Liver (tissue), 9 donors: ENCODE data around the gene FAM171A1. TPM values are rescaled to one million over a fixed set of nuclear protein-coding genes. Genes with fewer than 3 reads are reported as not detected.

Experiments used
- DNase-seq: peaks from one replicate; pipeline ENCODE4 v3.0.0-alpha.2; 2017; ENCODE audit warnings: low spot score
- H3K27ac ChIP-seq, 2 donors: one replicate each; pipeline ENCODE4 v1.7.0; 2013; ENCODE audit warnings: inconsistent platforms in 2 of 2, low read length in 2 of 2, control low read depth in 1 of 2, low read depth in 1 of 2, mild to moderate bottlenecking in 1 of 2
- H3K27me3 ChIP-seq, 4 donors: one replicate each; pipeline versions ENCODE4 v1.6.1 to v1.7.0; 2013; ENCODE audit warnings: low read length in 3 of 4, inconsistent platforms in 1 of 4, mild to moderate bottlenecking in 1 of 4, moderate library complexity in 1 of 4; ENCODE audit not compliant: control insufficient read depth in 4 of 4, insufficient read depth in 4 of 4
- H3K36me3 ChIP-seq, 4 donors: one replicate each; pipeline versions ENCODE4 v1.6.1 to v1.7.0; 2013; ENCODE audit warnings: low read length in 3 of 4, mild to moderate bottlenecking in 3 of 4, low read depth in 1 of 4, moderate library complexity in 1 of 4; ENCODE audit not compliant: control insufficient read depth in 4 of 4, insufficient read depth in 3 of 4
- H3K4me1 ChIP-seq, 4 donors: one replicate each; pipeline versions ENCODE4 v1.6.1 to v1.7.0; 2013; ENCODE audit warnings: low read length in 3 of 4, mild to moderate bottlenecking in 3 of 4, moderate library complexity in 1 of 4; ENCODE audit not compliant: control insufficient read depth in 4 of 4, insufficient read depth in 4 of 4
- H3K4me3 ChIP-seq, 3 donors: one replicate each; pipeline versions ENCODE4 v1.6.1 to v1.7.0; 2013; ENCODE audit warnings: low read length in 3 of 3, control low read depth in 1 of 3, low read depth in 1 of 3, mild to moderate bottlenecking in 1 of 3
- H3K9ac ChIP-seq, 2 donors: one replicate each; pipeline ENCODE4 v1.7.0; 2013; ENCODE audit warnings: low read length in 2 of 2, mild to moderate bottlenecking in 2 of 2, moderate library complexity in 2 of 2, control low read depth in 1 of 2, low read depth in 1 of 2
- H3K9me3 ChIP-seq, 4 donors: one replicate each; pipeline versions ENCODE4 v1.6.1 to v1.7.0; 2013; ENCODE audit warnings: low read length in 3 of 4; ENCODE audit not compliant: control insufficient read depth in 4 of 4
- ATF3 ChIP-seq: IDR thresholded peaks from 2 replicates; pipeline ENCODE4 v1.6.1; 2016; ENCODE audit warnings: antibody characterized with exemption
- CTCF ChIP-seq: fragments of 150-350 bp; IDR thresholded peaks from 2 replicates; pipeline ENCODE4 v1.5.1; 2017; ENCODE audit warnings: improper control_type of control experiment, low read depth, low read length; ENCODE audit not compliant: missing input control
- EGR1 ChIP-seq, 2 donors: IDR thresholded peaks; 2 replicates each; pipeline ENCODE4 v1.6.1; 2016 to 2018; ENCODE audit warnings: antibody characterized with exemption in 2 of 2, low read depth in 2 of 2
- FOXA1 ChIP-seq: IDR thresholded peaks from 2 replicates; pipeline ENCODE4 v1.6.1; 2016; ENCODE audit warnings: antibody characterized with exemption
- FOXA2 ChIP-seq: IDR thresholded peaks from 2 replicates; pipeline ENCODE4 v1.6.1; 2016; ENCODE audit warnings: antibody characterized with exemption
- GABPA ChIP-seq, 2 donors: IDR thresholded peaks in 1 of 2; conservative IDR thresholded peaks in 1 of 2; 2 replicates each; pipeline ENCODE4 v1.6.1; 2016; ENCODE audit warnings: antibody characterized with exemption in 2 of 2, mild to moderate bottlenecking in 1 of 2, moderate library complexity in 1 of 2
- HNF4A ChIP-seq, 2 donors: conservative IDR thresholded peaks; 2 replicates each; pipeline ENCODE4 v1.6.1; 2016; ENCODE audit warnings: antibody characterized with exemption in 2 of 2, mild to moderate bottlenecking in 2 of 2
- MAX ChIP-seq: IDR thresholded peaks from 2 replicates; pipeline ENCODE4 v1.6.1; 2016; ENCODE audit warnings: antibody characterized with exemption
- NR2F2 ChIP-seq: IDR thresholded peaks from 2 replicates; pipeline ENCODE4 v1.6.1; 2016; ENCODE audit warnings: antibody characterized with exemption
- RAD21 ChIP-seq, 2 donors: IDR thresholded peaks; 2 replicates each; pipeline ENCODE4 v1.6.1; 2016; ENCODE audit warnings: antibody characterized with exemption in 2 of 2, mild to moderate bottlenecking in 2 of 2
- REST ChIP-seq: IDR thresholded peaks from 2 replicates; pipeline ENCODE4 v1.6.1; 2016; ENCODE audit warnings: antibody characterized with exemption, mild to moderate bottlenecking
- TAF1 ChIP-seq: conservative IDR thresholded peaks from 2 replicates; pipeline ENCODE4 v1.6.1; 2016; ENCODE audit warnings: antibody characterized with exemption, mild to moderate bottlenecking
- YY1 ChIP-seq: IDR thresholded peaks from 2 replicates; pipeline ENCODE4 v1.6.1; 2016; ENCODE audit warnings: antibody characterized with exemption, mild to moderate bottlenecking
- ZBTB33 ChIP-seq: IDR thresholded peaks from 2 replicates; pipeline ENCODE4 v1.6.1; 2016; ENCODE audit warnings: antibody characterized with exemption
- WGBS: extraction: QIAGEN DNeasy Blood & Tissue Kit; methylation state at CpG from one replicate; pipeline ENCODE4 v1.1.7; 2013; 5-methylcytosine and 5-hydroxymethylcytosine counted together
- polyA plus RNA-seq, 2 donors: library from polyadenylated mRNA; stranded (reverse) in 1 of 2; unstranded in 1 of 2; fragments of 200-250 nt in 1 of 2; fragments of >200 nt in 1 of 2; fragmentation: Nextera tagmentation in 1 of 2; extraction: Ambion mirVana in 1 of 2; gene quantifications; one replicate each; pipeline versions ENCODE4 v1.2.1 to v1.2.3, GENCODE V29; 2013 to 2015
- total RNA-seq, 2 donors: library from RNA; depleted of rRNA; stranded (reverse); fragments of >200 nt; gene quantifications; one replicate each; pipeline ENCODE4 v1.2.3, GENCODE V29; 2014
- donor health status: healthy.
- donor health status: healthy.
- donor health status: healthy.
- donor health status: healthy.
- donor health status: healthy.

FAM171A1 gene
- total RNA-seq (1 to 10 TPM; 2.5 to 8.8 TPM), polyA plus RNA-seq (10 to 100 TPM in 1 of 2 donors, 1 to 10 TPM in 1; 6.6 to 10.2 TPM)

DNA sequence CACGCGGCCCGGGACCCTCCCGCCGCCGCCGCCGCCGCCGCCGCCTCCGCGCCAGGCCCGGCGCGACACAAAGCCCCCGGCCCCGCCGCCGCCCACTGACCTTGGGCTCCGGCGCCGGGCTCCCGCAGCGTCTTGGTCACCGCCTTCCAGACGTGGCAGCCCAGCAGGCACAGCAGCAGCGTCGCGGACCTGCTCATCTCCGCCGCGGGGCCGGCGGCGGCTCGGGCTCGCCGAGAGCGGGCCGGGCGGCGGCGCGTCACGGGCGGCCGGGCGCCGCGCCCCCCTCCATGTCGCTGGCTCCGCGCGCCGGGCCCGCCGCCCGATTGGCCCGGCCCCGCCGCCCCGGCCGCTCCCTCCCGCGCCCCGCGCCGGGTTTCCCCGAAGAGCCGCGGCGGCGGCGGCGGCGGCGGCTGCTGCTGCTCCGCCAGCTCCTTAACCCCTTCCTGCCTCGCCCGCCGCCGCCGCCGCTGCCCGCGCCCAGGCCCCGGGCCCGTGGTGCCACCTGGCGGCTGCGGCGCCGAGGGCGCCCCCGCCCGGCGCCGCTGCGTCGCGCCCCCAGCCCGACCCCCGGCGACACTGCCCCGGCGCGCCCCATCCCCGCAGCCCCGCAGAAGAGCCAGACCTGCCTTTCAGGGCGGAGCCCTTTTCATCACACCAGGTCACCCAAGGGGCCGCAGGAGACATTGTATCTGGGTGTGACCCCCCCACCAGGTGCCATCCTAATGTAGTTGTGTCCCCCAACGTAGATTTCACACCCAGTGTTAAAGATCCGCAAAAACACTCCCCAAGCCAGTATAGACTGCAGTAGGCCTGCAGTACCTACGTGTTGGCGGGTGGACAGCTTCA lies at the start of gene FAM171A1:
TSS of gene FAM171A1 (minus strand) at position 434 of the 846 bp plus-strand sequence. CDS start at position 197, 237 bp downstream.
- WGBS: 2% methylated on average over 115 of the region's 115 CpGs

GRCh38 chr10:15420858-15421257 lies 49.8 kb upstream of the FAM171A1 start:
- no peaks in the 10 kb centered on the region for H3K9me3 ChIP-seq
- H3K4me3 ChIP-seq: no peak overlapping the region
- DNase-seq: no peak
- no peaks in the 10 kb centered on the region for H3K4me1 ChIP-seq
- no peak overlapping the region for H3K9ac ChIP-seq
- TF ChIP-seq HNF4A (conservative IDR thresholded peaks at IDR 0.05): no peak
- no peak for TF ChIP-seq FOXA1
- TF ChIP-seq RAD21 (IDR thresholded peaks at IDR 0.05): no peak
- no peak for TF ChIP-seq TAF1
- TF ChIP-seq FOXA2: no peak
- TF ChIP-seq NR2F2: no peak
- no peak for TF ChIP-seq MAX
- no peak for TF ChIP-seq ATF3
- TF ChIP-seq GABPA (IDR thresholded peaks at IDR 0.05 in 1 of 2, conservative IDR thresholded peaks at IDR 0.05 in 1 of 2): no peak
- TF ChIP-seq ZBTB33: no peak
- TF ChIP-seq REST: no peak
- no peak for TF ChIP-seq YY1
- WGBS: 78% methylated on average over 4 of the region's 4 CpGs
- H3K27me3 ChIP-seq: no peaks in the 10 kb centered on the region
- no peak overlapping the region for H3K27ac ChIP-seq
- H3K36me3 ChIP-seq: no peaks in the 10 kb centered on the region

More for the DNA sequence above, at the start of gene FAM171A1:
- Histone ChIP-seq H3K4me3 (peak within 1 kb of the TSS; percentile 18 to 99 (median 62)), H3K9me3 (no peaks in the 10 kb centered on the region), H3K4me1 (peaks cover 1 to 13% (median 6%) of the 10 kb centered on the region in 4 donors), H3K27me3 (peaks cover 0 to 2% (median 0%) of the 10 kb centered on the region in 4 donors), H3K9ac (peak within 1 kb of the TSS; percentile 50 to 72), H3K27ac (peak within 1 kb of the TSS; percentile 41 to 46), H3K36me3 (no peaks in the 10 kb centered on the region)
- DNase-seq: peak; percentile 47
- TF ChIP-seq RAD21 (IDR thresholded peaks at IDR 0.05) (peak in 1 of 2 donors; percentile 38), CTCF (peak; percentile 38), ZBTB33 (no peak), EGR1 (IDR thresholded peaks at IDR 0.05; ENCODE audit: low read depth in 2 of 2) (no peak)
